Glutamatergic neuron (in vitro differentiated cells): ENCODE measurements around the gene LHFPL6. TPM values are rescaled to one million over a fixed set of nuclear protein-coding genes. Genes with fewer than 3 reads are reported as not detected.

Source experiments
- DNase-seq: peaks from one replicate; pipeline ENCODE4 v3.0.0; 2022
- H3K27ac Mint-ChIP-seq: one replicate; pipeline ENCODE4 v1.8.0; 2020; ENCODE audit warnings: mild to moderate bottlenecking, mixed read lengths, inconsistent platforms; ENCODE audit not compliant: unreplicated experiment
- H3K27me3 Mint-ChIP-seq: one replicate; pipeline ENCODE4 v1.8.0; 2020; ENCODE audit warnings: mild to moderate bottlenecking, moderate library complexity, mixed read lengths, inconsistent platforms; ENCODE audit not compliant: unreplicated experiment
- H3K36me3 Mint-ChIP-seq: one replicate; pipeline ENCODE4 v1.8.0; 2020; ENCODE audit warnings: mild to moderate bottlenecking, mixed read lengths, inconsistent platforms; ENCODE audit not compliant: unreplicated experiment
- H3K4me1 Mint-ChIP-seq: one replicate; pipeline ENCODE4 v1.8.0; 2020; ENCODE audit warnings: mild to moderate bottlenecking, low read depth, mixed read lengths, inconsistent platforms; ENCODE audit not compliant: unreplicated experiment
- H3K4me3 Mint-ChIP-seq: one replicate; pipeline ENCODE4 v1.8.0; 2020; ENCODE audit warnings: mild to moderate bottlenecking, mixed read lengths, inconsistent platforms; ENCODE audit not compliant: unreplicated experiment
- H3K9me3 Mint-ChIP-seq: one replicate; pipeline ENCODE4 v1.8.0; 2020; ENCODE audit warnings: mild to moderate bottlenecking, moderate library complexity, mixed read lengths, inconsistent platforms; ENCODE audit not compliant: unreplicated experiment
- total RNA-seq: library from RNA; stranded (reverse); fragmentation: NEBNext Ultra II Directional; extraction: Animal tissue kit (Norgen Biotek cat#: 25700); gene quantifications from one replicate; pipeline ENCODE4 v1.2.1, GENCODE V29; 2021; ENCODE audit not compliant: unreplicated experiment
- TF ChIP-seq, protein P1 (sequence below): fragments of 200-600 bp; sonication (generic); IDR thresholded peaks from one replicate; pipeline ENCODE4 v1.5.0; 2021; ENCODE audit not compliant: partially characterized antibody, unreplicated experiment

LHFPL6 gene
- total RNA-seq, 1 donor from 2014 or later = 1.7 TPM

DNA sequence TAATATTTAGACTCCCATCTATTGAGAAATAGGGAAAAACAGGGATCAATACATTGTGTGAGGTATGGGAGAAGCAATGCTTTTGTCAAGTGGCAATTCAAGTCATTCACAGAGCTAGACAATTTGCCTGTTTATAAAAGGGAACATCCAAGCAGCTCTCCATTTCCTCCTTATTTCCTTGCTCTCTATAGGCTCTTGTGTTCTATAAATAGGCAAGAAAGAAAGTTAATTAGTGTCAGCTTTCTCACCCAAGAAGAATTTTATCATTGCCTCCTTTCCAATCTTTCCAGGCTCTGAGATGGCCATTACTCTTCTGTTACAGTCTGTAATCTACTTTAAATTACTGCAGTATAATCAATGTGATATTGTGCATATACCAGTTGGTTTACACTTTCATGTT, 199.9 kb downstream of the LHFPL6 start:
- Mint-ChIP-seq H3K36me3 (no peaks in the 10 kb centered on the region), H3K4me1 (peaks cover 4% of the 10 kb centered on the region), H3K9me3 (no peaks in the 10 kb centered on the region), H3K27ac (no peak overlapping the region), H3K27me3 (no peaks in the 10 kb centered on the region), H3K4me3 (no peak overlapping the region)
- TF ChIP-seq, protein P1, sequence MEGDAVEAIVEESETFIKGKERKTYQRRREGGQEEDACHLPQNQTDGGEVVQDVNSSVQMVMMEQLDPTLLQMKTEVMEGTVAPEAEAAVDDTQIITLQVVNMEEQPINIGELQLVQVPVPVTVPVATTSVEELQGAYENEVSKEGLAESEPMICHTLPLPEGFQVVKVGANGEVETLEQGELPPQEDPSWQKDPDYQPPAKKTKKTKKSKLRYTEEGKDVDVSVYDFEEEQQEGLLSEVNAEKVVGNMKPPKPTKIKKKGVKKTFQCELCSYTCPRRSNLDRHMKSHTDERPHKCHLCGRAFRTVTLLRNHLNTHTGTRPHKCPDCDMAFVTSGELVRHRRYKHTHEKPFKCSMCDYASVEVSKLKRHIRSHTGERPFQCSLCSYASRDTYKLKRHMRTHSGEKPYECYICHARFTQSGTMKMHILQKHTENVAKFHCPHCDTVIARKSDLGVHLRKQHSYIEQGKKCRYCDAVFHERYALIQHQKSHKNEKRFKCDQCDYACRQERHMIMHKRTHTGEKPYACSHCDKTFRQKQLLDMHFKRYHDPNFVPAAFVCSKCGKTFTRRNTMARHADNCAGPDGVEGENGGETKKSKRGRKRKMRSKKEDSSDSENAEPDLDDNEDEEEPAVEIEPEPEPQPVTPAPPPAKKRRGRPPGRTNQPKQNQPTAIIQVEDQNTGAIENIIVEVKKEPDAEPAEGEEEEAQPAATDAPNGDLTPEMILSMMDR = no peak
- DNase-seq = no peak

DNA sequence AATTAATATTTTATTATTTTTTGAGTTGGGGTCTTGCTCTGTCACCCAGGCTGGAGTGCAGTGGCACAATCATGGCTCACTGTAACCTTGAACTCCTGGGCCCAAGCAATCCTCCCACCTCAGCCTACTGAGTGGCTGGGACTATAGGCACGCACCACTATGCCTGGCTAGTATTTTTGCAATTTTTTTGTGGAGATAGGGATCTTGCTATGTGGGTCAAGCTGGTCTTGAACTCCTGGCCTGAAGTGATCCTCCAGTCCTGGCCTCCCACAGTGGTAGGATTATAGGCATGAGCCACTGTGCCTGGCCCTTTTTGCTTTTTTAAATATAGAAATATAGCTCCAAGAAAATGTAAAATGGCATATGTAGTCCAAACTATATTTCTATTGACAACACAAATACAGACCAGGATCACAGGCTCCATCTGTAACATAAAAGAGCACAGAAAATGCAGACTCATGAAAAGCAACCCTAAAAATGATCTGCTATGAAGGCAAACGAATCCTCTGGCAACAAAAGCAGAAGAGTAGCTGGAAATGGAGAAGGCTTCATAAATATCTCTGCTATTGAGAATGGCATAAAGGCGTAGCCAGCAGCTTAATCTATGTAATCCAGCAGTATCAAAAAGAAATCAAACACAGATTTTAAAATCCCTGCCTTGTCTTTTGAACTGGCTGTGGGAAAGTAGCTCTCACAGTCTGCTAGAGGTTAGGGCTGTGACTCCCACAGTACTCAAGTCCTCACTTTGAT, 200.6 kb downstream of the LHFPL6 start:
- no peak for DNase-seq
- no peak overlapping the region for H3K4me3 Mint-ChIP-seq
- H3K36me3 Mint-ChIP-seq = no peaks in the 10 kb centered on the region
- TF ChIP-seq, protein P1 = no peak
- no peaks in the 10 kb centered on the region for H3K9me3 Mint-ChIP-seq
- no peak overlapping the region for H3K27ac Mint-ChIP-seq
- H3K27me3 Mint-ChIP-seq = no peaks in the 10 kb centered on the region
- H3K4me1 Mint-ChIP-seq = peaks cover 4% of the 10 kb centered on the region

DNA sequence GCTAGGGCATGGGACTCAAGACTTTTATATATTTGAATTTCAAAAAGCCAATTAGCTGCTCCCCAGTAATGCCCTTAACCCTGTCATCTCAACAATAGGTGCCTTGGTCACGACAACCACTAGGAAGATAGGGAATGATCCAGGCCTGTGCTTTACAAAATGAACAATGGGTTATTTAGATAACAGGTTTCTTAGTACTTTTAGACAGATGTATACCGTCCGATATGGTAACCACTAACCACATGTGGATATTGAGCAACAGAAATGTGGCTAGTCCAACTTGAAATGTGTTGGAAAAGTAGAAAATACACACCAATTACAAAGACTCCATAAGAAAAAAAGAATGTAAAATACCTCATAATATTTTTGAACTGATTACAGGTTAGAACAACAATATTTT, 201.2 kb downstream of the LHFPL6 start:
- Mint-ChIP-seq H3K27me3 (no peaks in the 10 kb centered on the region), H3K9me3 (no peaks in the 10 kb centered on the region), H3K4me1 (peaks cover 4% of the 10 kb centered on the region), H3K4me3 (no peak overlapping the region), H3K36me3 (no peaks in the 10 kb centered on the region), H3K27ac (no peak overlapping the region)
- TF ChIP-seq, protein P1 = no peak
- no peak for DNase-seq

GRCh38 chr13:39401046-39401705, 201.8 kb downstream of the LHFPL6 start:
- Mint-ChIP-seq H3K9me3 (no peaks in the 10 kb centered on the region), H3K36me3 (no peaks in the 10 kb centered on the region), H3K4me1 (peaks cover 4% of the 10 kb centered on the region), H3K27ac (no peak overlapping the region), H3K4me3 (no peak overlapping the region), H3K27me3 (no peaks in the 10 kb centered on the region)
- TF ChIP-seq, protein P1 = no peak
- DNase-seq = no peak

DNA sequence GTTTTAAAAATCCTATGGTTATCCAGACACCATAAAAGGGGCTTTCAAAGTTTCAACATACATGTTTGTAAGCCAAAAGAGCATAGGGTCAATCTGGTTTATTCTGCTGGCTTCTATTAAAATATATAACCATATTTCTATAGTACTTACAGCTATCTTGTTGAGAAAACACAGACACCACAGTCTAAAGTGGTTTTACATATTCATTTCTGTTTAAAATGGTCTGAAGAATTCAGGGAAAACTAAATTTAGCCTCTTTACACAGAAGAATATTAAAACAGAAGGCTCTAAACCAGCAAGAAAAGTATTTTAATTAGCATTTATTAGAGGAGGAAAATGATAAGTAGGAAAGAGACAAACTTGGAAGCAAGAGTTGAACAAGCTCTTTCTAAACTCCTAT, 203.9 kb downstream of the LHFPL6 start:
- no peaks in the 10 kb centered on the region for H3K27me3 Mint-ChIP-seq
- H3K4me3 Mint-ChIP-seq = no peak overlapping the region
- DNase-seq = no peak
- H3K9me3 Mint-ChIP-seq = no peaks in the 10 kb centered on the region
- H3K27ac Mint-ChIP-seq = no peak overlapping the region
- H3K4me1 Mint-ChIP-seq = no peaks in the 10 kb centered on the region
- H3K36me3 Mint-ChIP-seq = no peaks in the 10 kb centered on the region
- TF ChIP-seq, protein P1 = no peak
